ENCODE data around the gene ANXA8. TPM values are rescaled to one million over a fixed set of nuclear protein-coding genes. Genes with fewer than 3 reads are reported as not detected.

ANXA8 gene
- total RNA-seq, 2 donors from 2014 or later: not detected

GRCh38 chr10:47438857-47439474 is 44.9 kb downstream of the ANXA8 start:
- Mint-ChIP-seq H3K36me3 (peaks cover 6 to 18% of the 10 kb centered on the region in 2 donors), H3K27ac (no peak overlapping the region), H3K9me3 (peaks cover 8 to 10% of the 10 kb centered on the region in 2 donors)
- ATAC-seq (no peak), DNase-seq (ENCODE audit: low spot score in 2 of 2) (no peak)

GRCh38 chr10:47435081-47435480 is 48.8 kb downstream of the ANXA8 start:
- peaks cover 6 to 9% of the 10 kb centered on the region in 2 donors for H3K36me3 Mint-ChIP-seq
- peaks cover 4% of the 10 kb centered on the region in 2 donors for H3K9me3 Mint-ChIP-seq
- no peak for ATAC-seq
- DNase-seq (ENCODE audit: low spot score in 2 of 2): no peak
- H3K27ac Mint-ChIP-seq: no peak overlapping the region

GRCh38 chr10:47425813-47426419 is 58.0 kb downstream of the ANXA8 start:
- no peak for ATAC-seq
- no peak overlapping the region for H3K27ac Mint-ChIP-seq
- H3K9me3 Mint-ChIP-seq: no peaks in the 10 kb centered on the region
- H3K36me3 Mint-ChIP-seq: no peaks in the 10 kb centered on the region
- no peak for DNase-seq (ENCODE audit: low spot score in 2 of 2)

GRCh38 chr10:47424231-47424630 is 59.7 kb downstream of the ANXA8 start:
- DNase-seq (ENCODE audit: low spot score in 2 of 2) (no peak), ATAC-seq (no peak)
- H3K36me3 Mint-ChIP-seq: no peaks in the 10 kb centered on the region
- no peak overlapping the region for H3K27ac Mint-ChIP-seq
- no peaks in the 10 kb centered on the region for H3K9me3 Mint-ChIP-seq

- ATAC-seq: no peak
These were observed 60.4 kb downstream of the ANXA8 start for GRCh38 chr10:47423476-47423875.

GRCh38 chr10:47421057-47421952 is 62.6 kb downstream of the ANXA8 start:
- no peak for DNase-seq (ENCODE audit: low spot score in 2 of 2)
- Mint-ChIP-seq H3K9me3 (no peaks in the 10 kb centered on the region), H3K27ac (no peak overlapping the region), H3K36me3 (no peaks in the 10 kb centered on the region)
- no peak for ATAC-seq

More at GRCh38 chr10:47423476-47423875, 60.4 kb downstream of the ANXA8 start:
- Mint-ChIP-seq H3K27ac (no peak overlapping the region), H3K36me3 (no peaks in the 10 kb centered on the region), H3K9me3 (no peaks in the 10 kb centered on the region)
- DNase-seq (ENCODE audit: low spot score in 2 of 2): no peak

GRCh38 chr10:47420305-47421056 is 63.4 kb downstream of the ANXA8 start:
- ATAC-seq (no peak), DNase-seq (ENCODE audit: low spot score in 2 of 2) (no peak)
- H3K36me3 Mint-ChIP-seq: no peaks in the 10 kb centered on the region
- H3K9me3 Mint-ChIP-seq: no peaks in the 10 kb centered on the region
- H3K27ac Mint-ChIP-seq: no peak overlapping the region

- no peak for ATAC-seq
- no peak for DNase-seq (ENCODE audit: low spot score in 2 of 2)
- no peak overlapping the region for H3K27ac Mint-ChIP-seq
- H3K9me3 Mint-ChIP-seq: no peaks in the 10 kb centered on the region
- H3K36me3 Mint-ChIP-seq: no peaks in the 10 kb centered on the region
These were observed 64.5 kb downstream of the ANXA8 start for GRCh38 chr10:47419421-47419820.

- Mint-ChIP-seq H3K27ac (no peak overlapping the region), H3K36me3 (no peaks in the 10 kb centered on the region), H3K9me3 (no peaks in the 10 kb centered on the region)
- ATAC-seq (no peak), DNase-seq (ENCODE audit: low spot score in 2 of 2) (no peak)
These were observed 64.9 kb downstream of the ANXA8 start for GRCh38 chr10:47418966-47419365.

- Mint-ChIP-seq H3K36me3 (no peaks in the 10 kb centered on the region), H3K9me3 (no peaks in the 10 kb centered on the region), H3K27ac (no peak overlapping the region)
- no peak for DNase-seq (ENCODE audit: low spot score in 2 of 2)
- no peak for ATAC-seq
These were observed 65.6 kb downstream of the ANXA8 start for GRCh38 chr10:47418321-47418720.

Other genes with a start within 250 kb of the ANXA8 start
- under 1 TPM; 0.14 to 0.23 TPM for gene GDF10, start 183.9 kb downstream of the ANXA8 start, total RNA-seq
- not detected for gene GDF2, start 161.7 kb downstream of the ANXA8 start, total RNA-seq
- gene RBP3, start 135.8 kb downstream of the ANXA8 start, total RNA-seq: not detected
- under 1 TPM; 0.23 to 0.55 TPM for gene ZNF488, start 99.8 kb downstream of the ANXA8 start, total RNA-seq
- not detected for gene FAM25G, start 7.6 kb upstream of the ANXA8 start, total RNA-seq
- 1 to 10 TPM; 4.4 to 6.1 TPM for gene AGAP9, start 39.5 kb upstream of the ANXA8 start, total RNA-seq